GM12878 (cell line): Measurements from ENCODE around the gene THAP7. TPM values are rescaled to one million over a fixed set of nuclear protein-coding genes. Genes with fewer than 3 reads are reported as not detected.

Experiments
- ATAC-seq: fragments of 200-7000 bp; cut with Tn5 transposase; 3 replicates; pipeline ENCODE4 v1.9.1; 2020; ENCODE audit warnings: mild to moderate bottlenecking, moderate library complexity
- BruUV-seq: library from RNA; stranded (reverse); fragments of 400-500 nt; replicated peaks from 2 replicates; lab custom pipeline; 2021; lab: Mats Ljungman, UMichigan
- CTCF ChIA-PET: fragments of 300-600 bp; sonication (Branson Sonifier 250); formaldehyde crosslinking; extraction: SDS; loops from one replicate; lab custom pipeline; 2021; ENCODE audit warnings: inconsistent platforms; lab: Yijun Ruan, JAX
- POLR2A ChIA-PET: fragments of 350-600 bp; formaldehyde crosslinking; extraction: SDS; loops from one replicate; lab custom pipeline; 2021; ENCODE audit warnings: inconsistent platforms; lab: Charles Lee
- RAD21 ChIA-PET: fragments of 300-600 bp; sonication (Branson Sonifier 250); formaldehyde crosslinking; loops from one replicate; lab custom pipeline; 2023; ENCODE audit warnings: antibody characterized with exemption; ENCODE audit not compliant: unreplicated experiment; lab: Charles Lee
- SMC1A ChIA-PET: fragments of 300-600 bp; sonication (Branson Sonifier 250); formaldehyde crosslinking; loops from one replicate; lab custom pipeline; 2023; ENCODE audit not compliant: unreplicated experiment, uncharacterized antibody; lab: Charles Lee
- DNase-seq: peaks from one replicate; pipeline ENCODE4 v3.0.0-alpha.2; 2011; ENCODE audit warnings: low read depth, low spot score
- FAIRE-seq: peaks from 3 replicates; lab custom pipeline; 2011; peaks lifted over from hg19 to GRCh38; lab: Jason Lieb, UNC
- H2AFZ ChIP-seq: 2 replicates; pipeline ENCODE4 v1.6.0; 2011; ENCODE audit warnings: low read depth, low read length, control low read depth; ENCODE audit not compliant: control insufficient read depth
- H3K27ac ChIP-seq: 2 replicates; pipeline ENCODE4 v1.5.1; 2011; ENCODE audit warnings: control low read depth; ENCODE audit not compliant: control insufficient read depth, insufficient read depth
- H3K27me3 ChIP-seq, 2 experiments: replicated peaks in 1 of 2; 2 replicates each; pipeline versions ENCODE4 v1.6.0 to v1.6.1; 2011; ENCODE audit warnings: low read length in 1 of 2; ENCODE audit not compliant: control insufficient read depth in 2 of 2, insufficient read depth in 2 of 2
- H3K36me3 ChIP-seq, 2 experiments: 2 replicates each; pipeline ENCODE4 v1.5.1; 2011; ENCODE audit warnings: low read length in 1 of 2; ENCODE audit not compliant: control insufficient read depth in 2 of 2, insufficient read depth in 2 of 2
- H3K4me1 ChIP-seq: 2 replicates; pipeline ENCODE4 v1.6.1; 2011; ENCODE audit warnings: mild to moderate bottlenecking, low read length, moderate library complexity, mixed read lengths; ENCODE audit not compliant: control insufficient read depth, insufficient read depth
- H3K4me2 ChIP-seq: 2 replicates; pipeline ENCODE4 v1.6.0; 2011; ENCODE audit warnings: control low read depth; ENCODE audit not compliant: control insufficient read depth, insufficient read depth
- H3K4me3 ChIP-seq: fragments of 200-600 bp; sonication (generic); 2 replicates; pipeline ENCODE4 v1.5.1; 2016
- H3K79me2 ChIP-seq: 2 replicates; pipeline ENCODE4 v1.6.0; 2011; ENCODE audit warnings: low read length; ENCODE audit not compliant: control insufficient read depth, insufficient read depth
- H3K9ac ChIP-seq: 2 replicates; pipeline ENCODE4 v1.8.0; 2011; ENCODE audit warnings: low read length, control low read depth, mixed read lengths; ENCODE audit not compliant: control insufficient read depth, insufficient read depth
- H3K9me3 ChIP-seq: replicated peaks from 3 replicates; pipeline ENCODE4 v1.5.1; 2011; ENCODE audit warnings: mild to moderate bottlenecking, low read length; ENCODE audit not compliant: control insufficient read depth, insufficient read depth
- H4K20me1 ChIP-seq: 2 replicates; pipeline ENCODE4 v1.6.0; 2011; ENCODE audit not compliant: control insufficient read depth, insufficient read depth
- ZNF592 ChIP-seq: fragments of 450-650 bp; IDR thresholded peaks from 2 replicates; pipeline ENCODE4 v1.6.1; 2017; ENCODE audit warnings: mild to moderate bottlenecking, moderate library complexity
- WGBS: methylation state at CpG from one replicate; pipeline ENCODE4 v1.1.6; 2016; ENCODE audit warnings: low lambda C conversion rate; ENCODE audit not compliant: insufficient replicate concordance, insufficient coverage; ENCODE audit errors: missing lambda C conversion rate; 5-methylcytosine and 5-hydroxymethylcytosine counted together
- in situ Hi-C: fragments of 300-500 bp; cut with MboI; formaldehyde crosslinking; loops from 9 replicates; pipeline ENCODE4 v1.14.3; 2018; ENCODE audit warnings: mixed read lengths
- intact Hi-C: fragments of 100-400 bp; cut with micrococcal nuclease; formaldehyde crosslinking; loops from one replicate; pipeline ENCODE4 v1.14.2; 2022; ENCODE audit not compliant: unreplicated experiment
- polyA plus RNA-seq, 11 experiments: library from polyadenylated mRNA; depleted of rRNA in 4 of 11; unstranded in 6 of 11; stranded (reverse) in 5 of 11; fragments of >200 nt; fragmentation: Nextera tagmentation in 4 of 11; fragmentation: Illumina TruSeq in 1 of 11; extraction: Ambion mirVana in 4 of 11; extraction: Trizol in 1 of 11; gene quantifications; 1 replicate in 1 of 11; 2 replicates in 10 of 11; pipeline versions ENCODE4 v1.2.1 to v1.2.3, GENCODE V29; 2011 to 2016; ENCODE audit warnings: inconsistent platforms in 2 of 11, missing spikeins in 2 of 11, low read depth in 1 of 11
- total RNA-seq, 4 experiments: library from RNA; depleted of rRNA in 3 of 4; stranded (reverse); fragments of >200 nt in 3 of 4; fragmentation: Illumina TruSeq in 1 of 4; extraction: Trizol in 1 of 4; gene quantifications; 2 replicates each; pipeline versions ENCODE4 v1.2.1 to v1.2.3, GENCODE V29; 2013 to 2021
- TF ChIP-seq, protein P1 (sequence below): IDR thresholded peaks from 2 replicates; pipeline ENCODE4 v1.6.1; 2011; ENCODE audit warnings: borderline replicate concordance, low read depth, mild to moderate bottlenecking, moderate library complexity, mixed read lengths, low read length; ENCODE audit not compliant: insufficient read depth; ENCODE audit errors: extremely low read length

Gene THAP7
- total and polyA plus RNA-seq, 10 of the 15 experiments (the other 5 are each of a cell fraction or from before 2014, with no cell fraction given): 0.66 to 58.3 (median 26.3) TPM

DNA sequence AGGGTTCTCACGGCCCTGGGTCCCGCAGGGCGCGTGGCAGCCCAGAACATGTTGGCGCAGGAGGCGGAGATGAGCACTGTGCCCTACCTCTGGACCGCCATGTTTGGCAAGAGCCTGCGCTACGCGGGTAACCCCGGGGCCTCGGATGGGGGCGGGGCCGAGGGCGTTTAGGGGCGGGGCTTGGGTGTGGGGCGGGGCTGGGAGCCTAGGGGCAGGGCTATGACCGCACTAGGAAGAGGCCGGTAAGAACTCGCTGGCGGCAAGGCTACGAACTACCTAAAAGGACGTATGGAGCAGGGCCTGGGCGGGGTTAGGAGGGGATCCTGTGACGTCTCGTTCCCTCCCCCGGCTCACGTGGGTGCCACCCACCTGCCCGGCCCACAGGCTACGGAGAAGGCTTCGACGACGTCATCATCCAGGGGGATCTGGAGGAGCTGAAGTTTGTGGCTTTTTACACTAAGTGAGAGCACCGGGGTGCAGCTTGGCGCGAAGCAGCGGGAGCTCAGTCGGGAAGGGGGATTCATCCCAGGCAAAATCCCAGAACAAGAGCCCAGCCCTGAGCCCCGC is 22.6 kb downstream of the THAP7 start:
- no peak for FAIRE-seq
- Histone ChIP-seq H3K9ac (no peak overlapping the region), H3K27me3 (no peaks in the 10 kb centered on the region), H4K20me1 (no peaks in the 10 kb centered on the region), H3K4me3 (no peak overlapping the region), H3K9me3 (peaks cover 6% of the 10 kb centered on the region; the same call in 2 of the 3 replicates), H2AFZ (no peak overlapping the region; the same call in 1 of the 2 replicates), H3K79me2 (peaks cover 16% of the 10 kb centered on the region), H3K4me2 (no peak overlapping the region), H3K4me1 (peaks cover 10% of the 10 kb centered on the region; the same call in 1 of the 2 replicates), H3K27ac (no peak overlapping the region), H3K36me3 (no peaks in the 10 kb centered on the region)
- DNase-seq: no peak
- POLR2A ChIA-PET: no interaction called here
- in situ Hi-C loops: no loop called here
- SMC1A ChIA-PET: interaction anchor here (1.9 kb wide), 1 partner anchor 23 kb away, joined by 4 read pairs; no protein-coding TSS in a partner anchor
- TF ChIP-seq, protein P1, sequence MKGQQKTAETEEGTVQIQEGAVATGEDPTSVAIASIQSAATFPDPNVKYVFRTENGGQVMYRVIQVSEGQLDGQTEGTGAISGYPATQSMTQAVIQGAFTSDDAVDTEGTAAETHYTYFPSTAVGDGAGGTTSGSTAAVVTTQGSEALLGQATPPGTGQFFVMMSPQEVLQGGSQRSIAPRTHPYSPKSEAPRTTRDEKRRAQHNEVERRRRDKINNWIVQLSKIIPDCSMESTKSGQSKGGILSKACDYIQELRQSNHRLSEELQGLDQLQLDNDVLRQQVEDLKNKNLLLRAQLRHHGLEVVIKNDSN: peak; percentile 48
- no peak for TF ChIP-seq ZNF592
- intact Hi-C loops: no loop called here
- BruUV-seq: no TSS peak
- no peak for ATAC-seq
- WGBS: 42% methylated on average over 39 of the region's 39 CpGs
- RAD21 ChIA-PET: no interaction called here
- CTCF ChIA-PET: no interaction called here
